Measurements from ENCODE around the gene FAM20B. TPM values are rescaled to one million over a fixed set of nuclear protein-coding genes. Genes with fewer than 3 reads are reported as not detected.

The FAM20B gene
- total and polyA plus RNA-seq, 2 of the 13 experiments (the other 11 are each of a cell fraction or from before 2014, with no cell fraction given), result 13.8 to 26.9 TPM

DNA sequence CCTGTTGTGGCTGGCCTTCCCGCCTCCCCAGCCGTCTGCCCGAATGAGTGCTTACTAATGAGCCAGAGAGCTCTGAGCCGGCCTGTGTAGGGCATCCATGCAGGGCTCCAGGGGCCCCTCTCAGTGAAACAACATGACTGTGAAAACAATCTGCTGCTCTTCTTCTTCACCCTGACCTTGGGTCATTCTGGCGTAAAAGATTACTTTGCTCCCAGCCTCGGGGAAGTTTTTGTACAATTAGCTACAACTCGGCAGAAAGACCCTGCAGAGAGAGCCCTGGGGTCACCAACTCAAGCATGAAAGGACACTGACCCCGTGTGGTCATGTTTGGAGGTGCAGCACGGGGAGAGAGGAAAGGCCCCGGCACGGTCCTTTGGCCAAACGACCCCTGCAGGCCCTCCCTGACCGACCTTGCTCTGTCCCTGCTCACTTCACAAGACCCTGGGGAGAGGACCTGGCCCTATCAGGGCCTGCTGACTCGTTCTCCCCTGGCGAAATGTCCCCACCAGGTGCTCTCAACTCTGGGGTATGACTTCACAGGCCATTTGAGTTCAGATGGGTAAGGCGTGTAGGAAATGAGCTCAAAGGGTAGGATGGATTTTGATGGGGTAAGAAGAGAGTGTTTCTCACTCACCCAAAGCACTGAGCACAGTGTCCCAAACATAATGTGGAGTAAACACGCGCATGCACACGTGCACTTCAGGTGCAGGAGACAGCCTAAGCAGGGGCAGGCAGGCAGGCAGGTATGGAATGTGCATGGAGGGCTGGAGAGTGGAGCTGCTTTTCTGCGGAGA, 22.9 kb upstream of the FAM20B start (continued):
- TF ChIP-seq ZNF34 (CRISPR knock-in tag; IDR thresholded peaks at IDR 0.05; ENCODE audit: borderline replicate concordance), result no peak
- TF ChIP-seq ZNF44 (CRISPR knock-in tag; IDR thresholded peaks at IDR 0.05), result 0 out of 2 replicates have a peak, but pooled peaks have one; percentile 62
- no peak for TF ChIP-seq TBP (CRISPR knock-in tag; IDR thresholded peaks at IDR 0.05)
- no peak for TF ChIP-seq ZNF253 (CRISPR knock-in tag; IDR thresholded peaks at IDR 0.05; ENCODE audit: borderline replicate concordance)
- TF ChIP-seq, protein P1, sequence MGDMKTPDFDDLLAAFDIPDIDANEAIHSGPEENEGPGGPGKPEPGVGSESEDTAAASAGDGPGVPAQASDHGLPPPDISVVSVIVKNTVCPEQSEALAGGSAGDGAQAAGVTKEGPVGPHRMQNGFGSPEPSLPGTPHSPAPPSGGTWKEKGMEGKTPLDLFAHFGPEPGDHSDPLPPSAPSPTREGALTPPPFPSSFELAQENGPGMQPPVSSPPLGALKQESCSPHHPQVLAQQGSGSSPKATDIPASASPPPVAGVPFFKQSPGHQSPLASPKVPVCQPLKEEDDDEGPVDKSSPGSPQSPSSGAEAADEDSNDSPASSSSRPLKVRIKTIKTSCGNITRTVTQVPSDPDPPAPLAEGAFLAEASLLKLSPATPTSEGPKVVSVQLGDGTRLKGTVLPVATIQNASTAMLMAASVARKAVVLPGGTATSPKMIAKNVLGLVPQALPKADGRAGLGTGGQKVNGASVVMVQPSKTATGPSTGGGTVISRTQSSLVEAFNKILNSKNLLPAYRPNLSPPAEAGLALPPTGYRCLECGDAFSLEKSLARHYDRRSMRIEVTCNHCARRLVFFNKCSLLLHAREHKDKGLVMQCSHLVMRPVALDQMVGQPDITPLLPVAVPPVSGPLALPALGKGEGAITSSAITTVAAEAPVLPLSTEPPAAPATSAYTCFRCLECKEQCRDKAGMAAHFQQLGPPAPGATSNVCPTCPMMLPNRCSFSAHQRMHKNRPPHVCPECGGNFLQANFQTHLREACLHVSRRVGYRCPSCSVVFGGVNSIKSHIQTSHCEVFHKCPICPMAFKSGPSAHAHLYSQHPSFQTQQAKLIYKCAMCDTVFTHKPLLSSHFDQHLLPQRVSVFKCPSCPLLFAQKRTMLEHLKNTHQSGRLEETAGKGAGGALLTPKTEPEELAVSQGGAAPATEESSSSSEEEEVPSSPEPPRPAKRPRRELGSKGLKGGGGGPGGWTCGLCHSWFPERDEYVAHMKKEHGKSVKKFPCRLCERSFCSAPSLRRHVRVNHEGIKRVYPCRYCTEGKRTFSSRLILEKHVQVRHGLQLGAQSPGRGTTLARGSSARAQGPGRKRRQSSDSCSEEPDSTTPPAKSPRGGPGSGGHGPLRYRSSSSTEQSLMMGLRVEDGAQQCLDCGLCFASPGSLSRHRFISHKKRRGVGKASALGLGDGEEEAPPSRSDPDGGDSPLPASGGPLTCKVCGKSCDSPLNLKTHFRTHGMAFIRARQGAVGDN (CRISPR knock-in tag; IDR thresholded peaks at IDR 0.05), result peak; percentile 80
- TF ChIP-seq ZBTB4 (CRISPR knock-in tag; IDR thresholded peaks at IDR 0.05; ENCODE audit: borderline replicate concordance), result no peak
- peak; percentile 82 for TF ChIP-seq ZMYM4 (CRISPR knock-in tag; IDR thresholded peaks at IDR 0.05)
- no peak for TF ChIP-seq ZNF24 (IDR thresholded peaks at IDR 0.05)
- no peak for TF ChIP-seq NFIC (IDR thresholded peaks at IDR 0.05; ENCODE audit: low read length)
- no peak for TF ChIP-seq ZNF503 (CRISPR knock-in tag; IDR thresholded peaks at IDR 0.05)
- TF ChIP-seq KMT2B (CRISPR knock-in tag; IDR thresholded peaks at IDR 0.05), result no peak
- 0 out of 2 replicates have a peak, but pooled peaks have one; percentile 33 for TF ChIP-seq ZNF224 (CRISPR knock-in tag; IDR thresholded peaks at IDR 0.05)
- TF ChIP-seq NR2F2 (IDR thresholded peaks at IDR 0.05; ENCODE audit: borderline replicate concordance, low read depth), result no peak; the same call in 1 of the 2 replicates
- TF ChIP-seq ZNF354B (CRISPR knock-in tag; IDR thresholded peaks at IDR 0.05), result no peak
- TF ChIP-seq ZNF782 (CRISPR knock-in tag; IDR thresholded peaks at IDR 0.05; ENCODE audit: borderline replicate concordance), result no peak
- TF ChIP-seq, protein P2, sequence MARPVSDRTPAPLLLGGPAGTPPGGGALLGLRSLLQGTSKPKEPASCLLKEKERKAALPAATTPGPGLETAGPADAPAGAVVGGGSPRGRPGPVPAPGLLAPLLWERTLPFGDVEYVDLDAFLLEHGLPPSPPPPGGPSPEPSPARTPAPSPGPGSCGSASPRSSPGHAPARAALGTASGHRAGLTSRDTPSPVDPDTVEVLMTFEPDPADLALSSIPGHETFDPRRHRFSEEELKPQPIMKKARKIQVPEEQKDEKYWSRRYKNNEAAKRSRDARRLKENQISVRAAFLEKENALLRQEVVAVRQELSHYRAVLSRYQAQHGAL (CRISPR knock-in tag; IDR thresholded peaks at IDR 0.05; ENCODE audit: not compliant biosample characterization), result no peak
